Right cardiac atrium (tissue), 5 donors: Measurements from ENCODE around the gene ALCAM. TPM values are rescaled to one million over a fixed set of nuclear protein-coding genes. Genes with fewer than 3 reads are reported as not detected.

ENCODE experiments used
- ATAC-seq, 2 donors: fragments of 200-7000 bp; cut with Tn5 transposase; one replicate each; pipeline versions ENCODE4 v1.8.0 to v1.9.1; 2020; ENCODE audit warnings: moderate library complexity in 2 of 2, mild to moderate bottlenecking in 1 of 2
- DNase-seq, 3 donors: peaks; one replicate each; pipeline ENCODE4 v3.0.0-alpha.2; 2020
- H3K27ac ChIP-seq: one replicate; pipeline ENCODE4 v1.5.1; 2013; ENCODE audit warnings: mild to moderate bottlenecking, low read length, control low read depth, moderate library complexity
- H3K27me3 ChIP-seq: one replicate; pipeline ENCODE4 v1.6.1; 2013; ENCODE audit not compliant: control insufficient read depth, insufficient read depth
- H3K4me1 ChIP-seq: one replicate; pipeline ENCODE4 v1.6.1; 2013; ENCODE audit warnings: low read length; ENCODE audit not compliant: control insufficient read depth, insufficient read depth
- H3K4me3 ChIP-seq: one replicate; pipeline ENCODE4 v1.5.1; 2013; ENCODE audit warnings: low read length, control low read depth
- H3K9me3 ChIP-seq: one replicate; pipeline ENCODE4 v1.6.1; 2013; ENCODE audit warnings: low read length; ENCODE audit not compliant: control insufficient read depth
- WGBS: extraction: QIAGEN DNeasy Blood & Tissue Kit; methylation state at CpG from one replicate; pipeline ENCODE4 v1.1.7; 2013; 5-methylcytosine and 5-hydroxymethylcytosine counted together
- intact Hi-C, 4 donors: fragments of 100-400 bp; cut with DNase I; formaldehyde crosslinking; loops; one replicate each; pipeline versions ENCODE4 v1.11.0 to v1.14.0; 2022 to 2023
- polyA plus RNA-seq: library from polyadenylated mRNA; stranded (reverse); fragments of 200-250 nt; gene quantifications from one replicate; pipeline ENCODE4 v1.2.3, GENCODE V29; 2013
- total RNA-seq, 4 donors: library from RNA; stranded (reverse); fragmentation: NEBNext Ultra II Directional; extraction: Animal tissue kit (Norgen Biotek cat#: 25700); gene quantifications; one replicate each; pipeline ENCODE4 v1.2.1, GENCODE V29; 2021
- donor health status: healthy with polysubstance abuse.
- donor health status: DM: no; HTN: yes; CAD: no.
- donor health status: DM: no; HTN: no; CAD: no.
- donor health status: DM: no; HTN: yes; CAD: no; lungs with severe emphysema.
- donor health status: DM: yes; HTN: yes; CAD: no.

The ALCAM gene
- total and polyA plus RNA-seq, 5 donors: 5.3 to 50.9 (median 14.4) TPM

DNA sequence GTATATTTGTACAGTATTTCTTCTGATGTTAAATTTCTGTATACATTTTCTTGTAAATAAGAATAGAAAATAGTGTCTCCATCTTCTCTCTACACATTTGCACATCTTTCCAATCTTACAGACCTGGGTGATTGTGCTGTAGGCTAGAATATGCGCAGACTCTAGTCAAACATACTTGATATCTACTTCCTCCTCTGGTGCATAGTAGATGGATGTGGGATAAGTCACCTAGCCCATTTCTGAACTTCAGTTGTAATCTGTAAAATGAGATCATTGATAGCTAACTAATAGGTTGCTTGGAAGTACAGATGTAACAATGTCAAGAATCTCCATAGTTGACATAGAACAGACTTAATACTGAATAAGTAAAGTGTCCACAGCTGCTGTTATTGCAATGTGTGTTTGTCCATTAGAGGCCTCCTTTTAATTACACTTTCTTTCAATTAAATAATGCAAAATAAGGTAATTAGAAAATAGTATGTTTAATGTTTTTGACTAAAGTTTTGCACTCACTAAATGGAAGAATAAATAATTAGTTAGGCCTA, 46.7 kb downstream of the ALCAM start:
- no peaks in the 10 kb centered on the region for H3K27me3 ChIP-seq
- ATAC-seq (no peak), DNase-seq (no peak)
- H3K4me3 ChIP-seq: no peak overlapping the region
- intact Hi-C loops: no loop called here
- H3K9me3 ChIP-seq: no peaks in the 10 kb centered on the region
- H3K27ac ChIP-seq: no peak overlapping the region
- WGBS: 96% methylated on average over 1 of the region's 1 CpG
- no peaks in the 10 kb centered on the region for H3K4me1 ChIP-seq

DNA sequence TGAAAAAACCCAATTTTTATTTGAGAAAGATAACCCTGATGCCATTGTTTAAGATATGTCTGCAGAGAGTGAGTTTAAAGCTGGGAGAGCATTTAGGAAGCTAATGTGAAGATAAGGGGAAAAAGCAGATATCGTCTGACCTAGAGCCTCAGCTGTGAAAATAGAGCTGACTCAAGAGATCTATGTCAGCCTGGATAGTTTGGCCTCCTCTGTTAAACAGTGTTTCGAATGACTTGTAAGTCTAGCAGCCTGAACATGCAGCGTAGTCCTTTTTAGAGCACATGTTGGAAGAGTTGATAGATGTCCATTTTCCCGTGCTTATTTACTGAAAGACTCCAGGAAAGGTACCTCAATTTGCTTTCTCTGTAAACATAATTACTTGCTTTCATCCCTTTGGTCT, 48.1 kb downstream of the ALCAM start:
- no peak for DNase-seq
- H3K27me3 ChIP-seq: no peaks in the 10 kb centered on the region
- H3K4me3 ChIP-seq: no peak overlapping the region
- H3K4me1 ChIP-seq: no peaks in the 10 kb centered on the region
- ATAC-seq: no peak
- no peak overlapping the region for H3K27ac ChIP-seq
- no peaks in the 10 kb centered on the region for H3K9me3 ChIP-seq
- intact Hi-C loops: no loop called here
- WGBS: 42% methylated on average over 4 of the region's 4 CpGs

DNA sequence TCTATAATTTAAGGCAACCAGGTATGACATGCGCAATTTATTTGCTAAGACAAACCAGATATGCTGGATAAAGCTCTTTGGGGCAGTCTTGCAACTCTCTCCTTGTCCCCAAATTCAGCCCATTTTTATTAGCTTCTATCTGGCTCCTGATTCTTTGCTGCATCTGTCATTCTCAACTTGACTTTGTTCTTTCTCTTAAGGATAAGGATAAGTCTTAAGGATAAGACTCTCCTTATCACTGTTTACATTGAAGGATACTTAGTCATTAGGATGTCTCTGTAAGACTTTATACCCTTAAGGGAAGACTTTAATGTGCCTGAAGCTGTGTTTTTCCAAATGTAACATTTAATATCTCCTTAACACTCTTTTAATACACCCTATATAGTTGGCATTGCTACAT, 49.2 kb downstream of the ALCAM start:
- ATAC-seq (no peak), DNase-seq (no peak)
- Histone ChIP-seq H3K27me3 (no peaks in the 10 kb centered on the region), H3K9me3 (no peaks in the 10 kb centered on the region), H3K4me1 (no peaks in the 10 kb centered on the region), H3K27ac (no peak overlapping the region), H3K4me3 (no peak overlapping the region)
- WGBS: 98% methylated on average over 1 of the region's 1 CpG
- intact Hi-C loops: no loop called here

DNA sequence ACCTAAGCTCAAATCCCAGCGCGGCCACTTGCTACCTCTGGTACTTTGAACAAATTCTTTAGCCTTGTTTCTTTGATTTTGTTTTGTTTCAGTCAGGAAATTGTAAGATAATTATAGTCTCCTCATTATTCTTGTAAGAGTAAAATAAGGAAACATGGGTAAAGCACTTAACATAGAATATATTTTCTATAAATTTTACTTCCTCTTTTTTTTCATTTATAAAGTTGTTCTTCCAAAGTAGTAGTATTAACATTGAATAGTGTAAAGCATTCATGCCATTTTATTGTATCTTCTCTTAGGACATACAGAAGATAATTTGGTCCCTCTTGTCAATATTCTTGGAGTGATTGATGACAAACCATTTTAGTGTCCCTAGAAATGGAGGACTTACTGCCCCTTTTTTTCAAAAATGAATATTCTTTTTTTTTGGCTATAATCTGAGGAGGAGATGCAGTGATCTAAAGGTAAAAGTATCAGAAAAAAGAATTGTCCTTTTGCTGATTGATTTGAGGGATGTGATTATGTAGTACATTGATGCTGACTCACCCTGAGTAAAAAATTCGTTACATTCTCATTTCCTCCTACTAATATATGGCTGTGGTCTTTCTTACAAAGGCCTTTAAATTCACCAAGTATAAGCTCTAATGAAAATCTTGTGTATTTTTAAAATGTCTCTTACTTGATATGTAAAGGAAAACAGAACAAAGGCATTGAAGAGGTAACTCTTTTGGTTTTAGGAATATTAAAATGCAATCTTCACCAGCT, 51.0 kb downstream of the ALCAM start:
- H3K4me3 ChIP-seq: no peak overlapping the region
- DNase-seq: no peak
- intact Hi-C loops: no loop called here
- 82% methylated on average over 3 of the region's 3 CpGs for WGBS
- no peak overlapping the region for H3K27ac ChIP-seq
- no peaks in the 10 kb centered on the region for H3K27me3 ChIP-seq
- ATAC-seq: no peak
- no peaks in the 10 kb centered on the region for H3K4me1 ChIP-seq
- H3K9me3 ChIP-seq: no peaks in the 10 kb centered on the region

DNA sequence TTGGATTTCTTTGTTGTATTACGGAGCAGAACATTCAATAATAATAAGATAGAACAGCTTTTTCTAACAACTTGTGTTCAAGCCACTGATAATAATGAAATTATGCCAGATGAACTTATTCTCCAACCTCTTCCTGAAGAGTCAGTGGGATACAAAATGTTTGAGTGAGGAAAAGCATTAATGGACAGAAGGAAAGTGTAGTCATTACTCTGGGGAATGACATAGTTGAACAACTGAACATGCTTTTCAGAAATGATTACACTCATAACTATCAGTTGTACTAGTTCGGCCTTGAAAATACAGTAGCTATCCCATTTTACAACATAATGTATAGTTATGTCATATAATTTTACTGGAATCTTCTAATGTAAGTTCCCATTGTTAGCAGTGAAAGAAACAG, 55.9 kb downstream of the ALCAM start:
- no peaks in the 10 kb centered on the region for H3K27me3 ChIP-seq
- intact Hi-C loops: no loop called here

DNA sequence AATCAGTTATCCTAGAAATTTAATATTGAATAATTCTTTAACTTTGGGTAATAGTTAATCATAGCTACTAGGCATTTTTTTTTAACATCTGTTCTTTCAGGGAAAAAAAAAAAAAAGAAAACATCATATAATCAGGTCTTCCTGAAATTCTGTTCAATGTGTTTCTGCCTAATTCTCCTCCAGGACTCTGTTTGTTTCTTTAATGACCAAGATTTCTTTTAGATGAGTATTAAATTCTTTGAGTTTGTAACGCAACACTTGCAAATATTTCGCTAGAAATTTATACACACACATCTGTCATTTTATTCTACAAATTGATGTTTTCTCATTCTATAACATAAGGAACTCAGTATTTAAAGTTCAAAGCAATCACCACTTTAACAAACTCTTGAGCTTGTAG, 56.7 kb downstream of the ALCAM start:
- no peaks in the 10 kb centered on the region for H3K27me3 ChIP-seq
- intact Hi-C loops: no loop called here
- no peak overlapping the region for H3K27ac ChIP-seq
- ATAC-seq (no peak), DNase-seq (no peak)
- H3K4me1 ChIP-seq: no peaks in the 10 kb centered on the region
- H3K9me3 ChIP-seq: no peaks in the 10 kb centered on the region
- WGBS: 88% methylated on average over 2 of the region's 2 CpGs
- H3K4me3 ChIP-seq: no peak overlapping the region

More for the DNA sequence above, 55.9 kb downstream of the ALCAM start:
- no peak overlapping the region for H3K4me3 ChIP-seq
- ATAC-seq: no peak
- no peaks in the 10 kb centered on the region for H3K4me1 ChIP-seq
- DNase-seq: no peak
- 69% methylated on average over 2 of the region's 2 CpGs for WGBS
- no peak overlapping the region for H3K27ac ChIP-seq
- no peaks in the 10 kb centered on the region for H3K9me3 ChIP-seq

DNA sequence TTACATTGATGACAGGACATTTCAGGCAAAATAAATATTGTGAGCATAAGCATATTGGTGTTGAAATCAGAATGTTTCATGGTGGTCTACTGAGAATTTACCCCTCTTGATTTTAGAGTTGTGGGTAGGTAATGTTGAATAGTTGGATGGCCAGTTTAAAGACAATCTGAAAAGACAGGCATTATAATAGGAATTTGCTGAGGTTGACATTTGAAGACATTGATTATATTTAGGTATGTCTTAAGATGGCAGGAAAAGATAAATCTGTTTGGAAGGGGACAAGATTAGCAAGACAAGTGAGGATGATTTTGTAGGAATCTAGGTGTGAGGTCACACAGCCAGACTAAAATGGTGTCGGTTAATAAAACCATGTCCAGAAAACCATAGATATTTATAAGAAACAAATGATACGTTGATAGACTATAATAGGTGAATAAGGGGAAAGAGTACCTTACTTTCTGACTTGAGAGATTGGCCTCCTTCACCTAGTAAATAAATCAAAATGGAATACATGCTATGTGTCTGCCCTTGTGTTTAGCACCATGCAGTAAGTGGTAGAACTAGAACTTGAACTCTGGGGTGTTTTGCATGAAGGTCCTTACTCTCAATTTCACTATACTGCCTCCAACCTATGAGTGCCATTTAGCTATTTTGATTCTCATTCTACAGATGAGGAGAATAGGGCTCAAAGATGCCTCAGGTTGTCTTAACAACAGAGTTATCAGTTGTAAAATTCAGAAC, 57.9 kb downstream of the ALCAM start:
- Histone ChIP-seq H3K27ac (no peak overlapping the region), H3K9me3 (no peaks in the 10 kb centered on the region), H3K4me3 (no peak overlapping the region), H3K4me1 (no peaks in the 10 kb centered on the region), H3K27me3 (no peaks in the 10 kb centered on the region)
- ATAC-seq (no peak), DNase-seq (no peak)
- WGBS: 50% methylated on average over 2 of the region's 2 CpGs
- intact Hi-C loops: no loop called here

DNA sequence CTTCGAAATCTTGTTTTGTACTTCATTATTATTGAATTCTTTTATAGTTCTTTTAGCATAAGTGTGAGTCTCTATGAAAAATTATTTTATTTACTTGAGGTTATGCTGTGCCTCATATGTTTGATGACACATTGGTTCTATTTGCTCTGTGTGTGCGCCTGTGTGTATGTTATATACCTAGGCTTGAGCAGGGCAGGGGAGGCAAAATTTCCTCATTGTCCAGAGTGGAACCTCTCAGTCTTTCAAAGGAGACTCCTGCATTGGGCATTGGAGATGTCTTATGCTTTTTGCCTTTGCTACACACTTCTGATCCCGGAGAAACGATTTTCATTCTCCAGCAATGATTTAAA, 58.4 kb downstream of the ALCAM start:
- Histone ChIP-seq H3K4me3 (no peak overlapping the region), H3K27ac (no peak overlapping the region), H3K9me3 (no peaks in the 10 kb centered on the region), H3K27me3 (no peaks in the 10 kb centered on the region), H3K4me1 (no peaks in the 10 kb centered on the region)
- DNase-seq (no peak), ATAC-seq (no peak)
- intact Hi-C loops: no loop called here
- 87% methylated on average over 4 of the region's 4 CpGs for WGBS

DNA sequence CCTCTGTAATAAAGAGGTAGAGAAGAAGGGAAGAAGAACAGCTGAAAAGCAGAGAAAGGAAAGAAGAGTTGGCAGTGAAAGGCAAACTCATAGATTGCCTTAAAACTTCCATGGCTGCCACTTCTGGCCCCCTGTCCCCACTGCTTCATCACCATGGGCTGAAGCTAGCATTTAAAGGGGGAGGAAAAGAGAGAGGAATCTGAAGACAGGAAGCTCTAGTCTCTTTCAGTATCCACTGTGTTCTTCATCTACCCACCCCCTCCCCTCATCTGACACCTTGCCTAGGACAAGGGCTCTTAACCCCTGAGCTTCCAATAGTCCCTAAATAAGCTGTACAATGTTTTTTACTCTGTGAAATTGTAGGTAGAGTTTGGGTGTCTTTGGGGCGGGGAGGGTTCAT, 60.6 kb downstream of the ALCAM start:
- Histone ChIP-seq H3K27me3 (no peaks in the 10 kb centered on the region), H3K4me3 (no peak overlapping the region), H3K4me1 (no peaks in the 10 kb centered on the region), H3K27ac (no peak overlapping the region), H3K9me3 (no peaks in the 10 kb centered on the region)
- 100% methylated on average over 1 of the region's 1 CpG for WGBS
- DNase-seq: no peak
- intact Hi-C loops: no loop called here
- ATAC-seq: no peak

DNA sequence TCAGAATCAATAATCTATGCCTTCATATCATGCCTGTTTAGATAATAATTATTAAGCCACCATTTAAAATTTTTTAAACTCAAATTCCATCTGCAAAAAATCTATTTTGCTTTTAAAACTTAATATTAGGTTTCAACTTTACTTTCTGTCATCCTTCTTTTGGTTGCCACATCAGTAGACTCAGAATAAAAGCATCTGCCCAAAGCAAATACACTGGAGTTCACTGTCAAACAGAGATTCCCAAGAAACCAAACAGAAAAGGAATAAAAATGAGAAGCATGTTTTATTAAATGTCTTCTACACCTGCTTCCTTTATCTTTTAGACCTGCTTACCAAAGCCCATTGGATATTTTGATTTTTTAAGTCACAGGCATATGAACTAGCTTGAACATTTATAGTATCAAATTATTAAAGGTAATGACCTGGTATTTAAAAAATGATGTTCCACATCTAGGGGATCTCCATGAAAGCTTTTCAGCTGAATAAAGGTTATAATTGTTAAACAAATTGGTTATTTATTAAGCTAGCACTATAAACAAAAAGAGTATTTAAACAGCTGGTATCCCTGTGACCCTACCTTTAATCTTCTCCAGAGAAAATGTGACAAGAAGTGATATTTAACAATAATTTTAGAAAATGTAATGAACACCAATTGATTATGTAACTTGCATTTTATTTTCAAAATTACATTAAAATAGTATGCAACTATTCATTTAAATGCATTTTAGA, 62.5 kb downstream of the ALCAM start:
- Histone ChIP-seq H3K4me3 (no peak overlapping the region), H3K27me3 (no peaks in the 10 kb centered on the region), H3K9me3 (no peaks in the 10 kb centered on the region), H3K27ac (no peak overlapping the region), H3K4me1 (no peaks in the 10 kb centered on the region)
- DNase-seq: no peak
- intact Hi-C loops: no loop called here
- ATAC-seq: no peak

DNA sequence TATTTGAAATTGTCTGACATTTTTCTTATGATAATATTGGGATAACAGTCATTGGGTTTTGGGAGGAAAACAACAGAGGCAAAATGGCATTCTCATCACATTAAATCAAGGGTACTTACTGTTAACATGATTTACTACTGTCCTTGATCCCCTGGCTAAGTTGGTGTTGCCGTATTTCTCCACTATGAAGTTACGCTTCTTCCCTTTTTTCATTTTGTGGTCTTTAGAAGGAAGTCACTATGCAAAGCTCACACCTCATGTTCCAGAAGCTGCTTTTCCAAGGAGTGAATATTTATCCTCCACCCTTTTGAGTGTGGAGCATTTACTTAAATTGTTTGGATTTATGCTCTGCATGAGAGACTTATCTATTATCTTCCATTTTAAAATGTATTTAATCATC, 63.7 kb downstream of the ALCAM start:
- ATAC-seq (no peak), DNase-seq (no peak)
- Histone ChIP-seq H3K4me3 (no peak overlapping the region), H3K27ac (no peak overlapping the region), H3K27me3 (no peaks in the 10 kb centered on the region), H3K9me3 (no peaks in the 10 kb centered on the region), H3K4me1 (no peaks in the 10 kb centered on the region)
- intact Hi-C loops: no loop called here
- 86% methylated on average over 2 of the region's 2 CpGs for WGBS
